ENCODE results near the gene XAGE3.

Gene XAGE3

GRCh38 chrX:52839137-52839536 lies 28.7 kb downstream of the XAGE3 start:
- DNase-seq = no peak

- DNase-seq = no peak
These were observed 37.3 kb downstream of the XAGE3 start for GRCh38 chrX:52830551-52830950.

DNA sequence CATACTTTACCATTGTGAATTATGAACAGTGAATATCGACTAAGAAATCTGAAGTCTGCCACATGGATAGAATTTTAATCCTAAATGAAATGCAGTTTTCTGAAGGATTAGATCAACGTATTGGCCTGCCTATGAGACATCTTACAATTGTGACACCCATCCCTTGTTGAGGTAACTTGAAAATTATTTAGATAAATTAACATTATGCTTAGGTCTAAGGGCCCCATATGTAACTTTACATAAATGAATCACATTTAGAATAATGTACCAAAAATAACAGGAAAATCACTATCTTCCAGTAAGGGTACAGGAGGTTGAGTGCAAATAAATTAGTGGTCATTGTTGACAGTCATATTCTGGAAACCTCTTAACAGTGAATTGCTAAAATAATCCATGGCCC lies 43.3 kb downstream of the XAGE3 start:
- no peak for DNase-seq

GRCh38 chrX:52821079-52821760 lies 46.7 kb downstream of the XAGE3 start:
- DNase-seq = no peak

- DNase-seq = no peak
These were observed 48.1 kb downstream of the XAGE3 start for GRCh38 chrX:52819788-52820187.
